ENCODE measurements around the gene KRTAP10-3.

DNA sequence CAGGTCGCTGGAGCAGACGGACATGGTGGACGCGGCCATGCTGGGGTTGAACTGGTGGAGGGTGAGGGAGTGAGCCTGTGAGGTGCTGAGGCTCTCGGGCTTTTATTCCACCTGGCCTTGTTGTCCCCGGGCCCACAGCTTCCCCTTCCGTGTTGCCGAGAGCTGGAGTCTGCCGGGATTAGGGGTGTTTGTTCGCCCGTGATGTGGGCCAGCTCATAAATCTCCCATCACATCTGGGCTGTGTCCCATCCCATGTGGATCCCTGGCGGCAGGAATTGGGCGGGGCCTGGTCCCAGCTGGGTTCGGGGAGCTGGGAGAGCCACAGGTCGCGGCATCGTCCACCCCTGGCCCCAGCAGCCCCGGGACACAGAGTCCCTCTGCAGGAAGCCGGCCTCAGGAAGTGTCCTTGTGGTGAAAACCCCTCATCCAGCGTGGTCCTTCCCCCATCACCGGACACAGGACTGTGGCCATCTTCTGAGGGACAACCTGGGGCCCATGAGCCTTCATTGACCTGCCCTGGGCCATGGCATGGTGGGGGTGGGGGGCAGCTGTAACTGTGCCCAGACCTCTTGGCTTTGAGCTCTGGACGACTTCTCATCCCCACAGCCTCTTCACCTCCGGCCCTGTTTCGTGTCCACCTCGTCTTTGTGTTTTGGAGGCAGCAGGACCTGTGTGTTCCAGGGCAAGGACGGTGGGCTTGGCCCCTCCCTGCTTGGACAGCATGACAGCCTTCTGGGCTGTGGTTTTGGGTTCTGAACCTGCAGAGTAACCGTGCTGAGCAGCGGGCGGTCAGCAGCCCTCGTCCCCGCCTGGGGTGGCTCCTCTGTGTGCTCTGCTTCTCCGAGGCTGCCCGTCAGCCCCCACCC lies 34.1 kb upstream of the KRTAP10-3 start, which contains the start of gene KRTAP10-6:
- TF ChIP-seq CTCF (IDR thresholded peaks at IDR 0.05) (no peak), POLR2A (IDR thresholded peaks at IDR 0.05) (no peak)
